Right atrium auricular region (tissue), 2 donors: ENCODE measurements around the gene XXYLT1. TPM values are rescaled to one million over a fixed set of nuclear protein-coding genes. Genes with fewer than 3 reads are reported as not detected.
A peak's percentile ranks its signal among the peaks of the same experiment; 100 is the strongest.

Experiments used
- DNase-seq: peaks from one replicate; pipeline ENCODE4 v3.0.0-alpha.2; 2019; ENCODE audit warnings: low spot score
- H3K27ac ChIP-seq, 2 donors: fragments of 200-600 bp; sonication (generic); 1 replicate in 1 of 2; 2 replicates in 1 of 2; pipeline ENCODE4 v1.5.1; 2016 to 2019
- H3K27me3 ChIP-seq, 2 donors: fragments of 200-600 bp; sonication (generic); one replicate each; pipeline versions ENCODE4 v1.5.1 to v1.6.0; 2017 to 2019
- H3K36me3 ChIP-seq: fragments of 200-600 bp; sonication (generic); one replicate; pipeline ENCODE4 v1.5.1; 2016
- H3K4me1 ChIP-seq, 2 donors: fragments of 200-600 bp; sonication (generic); one replicate each; pipeline versions ENCODE4 v1.5.1 to v1.6.0; 2017 to 2019
- H3K4me3 ChIP-seq, 2 donors: fragments of 200-600 bp; sonication (generic); 1 replicate in 1 of 2; 2 replicates in 1 of 2; pipeline ENCODE4 v1.5.1; 2017 to 2019; ENCODE audit warnings: mild to moderate bottlenecking in 1 of 2, moderate library complexity in 1 of 2
- H3K9me3 ChIP-seq, 2 donors: fragments of 200-600 bp; sonication (generic); one replicate each; pipeline ENCODE4 v1.5.1; 2019
- CTCF ChIP-seq, 2 donors: fragments of 200-600 bp; sonication (generic); IDR thresholded peaks; one replicate each; pipeline ENCODE4 v1.5.1; 2019; ENCODE audit warnings: antibody characterized with exemption in 2 of 2
- total RNA-seq, 2 donors: library from RNA; depleted of rRNA; stranded (reverse); fragments of >200 nt; gene quantifications; one replicate each; pipeline ENCODE4 v1.1.0, GENCODE V29; 2016

Gene XXYLT1
- total RNA-seq, 2 donors from 2014 or later = 4.6 to 6.7 TPM

- no peak for TF ChIP-seq CTCF (IDR thresholded peaks at IDR 0.05)
- Histone ChIP-seq H3K27ac (peak overlapping the region; percentile 29 to 87), H3K27me3 (no peaks in the 10 kb centered on the region), H3K4me3 (peak overlapping the region in 1 of 2 donors; percentile 22), H3K36me3 (no peaks in the 10 kb centered on the region), H3K9me3 (no peaks in the 10 kb centered on the region), H3K4me1 (peaks cover 0 to 52% of the 10 kb centered on the region in 2 donors)
- DNase-seq = no peak
Observed at GRCh38 chr3:195147649-195148080, 123.3 kb downstream of the XXYLT1 start.

DNA sequence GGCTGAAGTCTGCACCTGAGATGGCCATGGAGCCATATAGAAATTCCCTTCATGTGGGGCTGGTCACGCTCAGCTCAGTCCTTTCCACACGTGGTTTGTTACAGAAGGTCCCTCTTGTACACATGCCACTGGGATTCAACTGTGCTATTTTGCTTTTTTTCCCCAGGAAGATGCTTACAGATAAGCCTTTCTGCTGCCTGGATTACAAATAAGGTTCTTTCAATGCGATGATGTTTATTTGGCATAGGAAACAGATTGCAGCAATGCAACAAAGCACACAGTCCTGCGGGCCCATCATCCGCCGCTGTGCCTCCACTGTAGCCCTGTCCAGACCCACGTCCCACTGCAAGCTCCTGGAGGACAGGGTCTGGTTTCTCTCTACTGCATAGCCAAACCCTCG lies 124.8 kb downstream of the XXYLT1 start:
- Histone ChIP-seq H3K4me3 (no peak overlapping the region), H3K36me3 (no peaks in the 10 kb centered on the region), H3K27ac (no peak overlapping the region), H3K27me3 (no peaks in the 10 kb centered on the region), H3K4me1 (peaks cover 0 to 37% of the 10 kb centered on the region in 2 donors), H3K9me3 (peaks cover 0 to 1% of the 10 kb centered on the region in 2 donors)
- no peak for DNase-seq
- TF ChIP-seq CTCF (IDR thresholded peaks at IDR 0.05) = no peak

DNA sequence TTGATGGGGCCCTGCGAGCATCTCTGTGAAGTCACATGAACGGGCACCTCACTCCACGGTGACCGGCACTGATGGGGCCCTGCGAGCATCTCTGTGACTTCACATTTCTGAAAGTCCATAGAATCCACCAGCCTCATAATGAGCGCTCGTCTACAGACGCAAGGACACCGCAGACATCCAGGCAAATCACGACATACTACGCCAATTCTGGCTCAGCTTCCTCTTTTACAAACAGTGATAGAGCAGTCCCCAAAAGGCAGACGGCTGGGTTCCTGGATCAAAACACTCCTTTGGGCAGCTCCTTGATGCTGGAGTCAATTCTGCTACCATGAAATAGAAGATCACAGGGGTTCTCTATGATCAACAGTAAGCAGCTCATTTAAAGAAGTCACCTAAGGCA lies 125.4 kb downstream of the XXYLT1 start:
- Histone ChIP-seq H3K4me1 (peaks cover 0 to 32% of the 10 kb centered on the region in 2 donors), H3K9me3 (peaks cover 0 to 5% of the 10 kb centered on the region in 2 donors), H3K4me3 (no peak overlapping the region), H3K27me3 (no peaks in the 10 kb centered on the region), H3K36me3 (no peaks in the 10 kb centered on the region), H3K27ac (no peak overlapping the region)
- no peak for TF ChIP-seq CTCF (IDR thresholded peaks at IDR 0.05)
- no peak for DNase-seq

- no peaks in the 10 kb centered on the region for H3K36me3 ChIP-seq
- DNase-seq = no peak
- no peaks in the 10 kb centered on the region for H3K27me3 ChIP-seq
- peaks cover 0 to 5% of the 10 kb centered on the region in 2 donors for H3K9me3 ChIP-seq
- no peak for TF ChIP-seq CTCF (IDR thresholded peaks at IDR 0.05)
- no peak overlapping the region for H3K27ac ChIP-seq
- peaks cover 0 to 9% of the 10 kb centered on the region in 2 donors for H3K4me1 ChIP-seq
- H3K4me3 ChIP-seq = no peak overlapping the region
Observed at GRCh38 chr3:195143221-195143620, 127.7 kb downstream of the XXYLT1 start.

GRCh38 chr3:195142519-195142918 lies 128.4 kb downstream of the XXYLT1 start:
- Histone ChIP-seq H3K27ac (no peak overlapping the region), H3K4me3 (no peak overlapping the region), H3K27me3 (no peaks in the 10 kb centered on the region), H3K9me3 (peaks cover 0 to 5% of the 10 kb centered on the region in 2 donors), H3K4me1 (peaks cover 0 to 2% of the 10 kb centered on the region in 2 donors), H3K36me3 (no peaks in the 10 kb centered on the region)
- no peak for DNase-seq
- no peak for TF ChIP-seq CTCF (IDR thresholded peaks at IDR 0.05)
